AG08395 (cell line): Measurements from ENCODE around the gene MGARP.
"Not testable (repeated sequence)": the region's sequence is repeated elsewhere in the genome, so short reads cannot be mapped to it uniquely, and the experiment has no call there.

ENCODE experiments used
- DNase-seq: peaks from one replicate; pipeline ENCODE4 v3.0.0; 2012; ENCODE audit warnings: mixed read lengths, low spot score

MGARP gene

DNA sequence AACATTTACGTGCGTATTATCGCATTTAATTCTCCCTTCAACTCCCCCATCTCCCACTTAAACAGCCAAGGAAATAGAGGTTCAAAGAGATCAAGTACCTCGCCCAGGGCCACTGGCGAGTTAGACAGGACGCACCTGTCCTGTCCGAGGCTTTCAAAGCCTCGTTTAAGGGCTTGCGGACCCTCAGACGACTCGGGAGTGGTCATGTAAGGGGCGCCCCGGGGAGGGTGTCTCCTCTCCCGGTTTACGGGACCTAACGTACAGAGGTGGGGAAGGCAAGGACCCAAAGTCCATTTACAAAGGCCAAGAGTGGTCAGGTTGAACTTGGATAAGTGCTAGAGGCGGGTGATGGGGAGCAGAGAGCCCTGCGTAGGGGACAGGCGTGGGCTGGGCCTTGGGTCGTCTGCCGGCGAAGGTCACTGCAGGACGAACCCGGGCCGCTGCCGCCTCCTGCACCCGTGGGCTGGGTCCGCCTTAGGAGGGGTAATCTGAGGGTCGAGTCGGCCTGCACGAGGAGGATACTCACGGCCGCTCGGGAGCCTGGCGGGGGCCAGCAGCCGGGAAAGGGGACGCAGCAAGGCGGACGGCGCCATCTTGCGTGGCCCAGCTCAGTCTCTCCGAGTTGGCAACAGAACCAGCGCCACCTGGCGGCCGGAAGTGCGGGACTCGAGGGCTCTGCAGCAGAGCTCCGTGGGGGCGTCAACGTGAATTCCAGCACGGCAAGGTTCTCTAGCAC, 15.3 kb upstream of the MGARP start:
- peak; percentile 86 for DNase-seq

GRCh38 chr4:139286186-139286698, 6.2 kb upstream of the MGARP start:
- no peak for DNase-seq

GRCh38 chr4:139282721-139283075, 2.7 kb upstream of the MGARP start:
- no peak for DNase-seq

GRCh38 chr4:139282065-139282720, 2.2 kb upstream of the MGARP start:
- peak; percentile 19 for DNase-seq

GRCh38 chr4:139278912-139279759, 889 bp downstream of the MGARP start:
- no peak for DNase-seq

GRCh38 chr4:139278485-139278884, 1.5 kb downstream of the MGARP start:
- DNase-seq, result no peak

GRCh38 chr4:139275281-139275735, 4.7 kb downstream of the MGARP start:
- no peak for DNase-seq

GRCh38 chr4:139274790-139275189, 5.2 kb downstream of the MGARP start:
- DNase-seq, result no peak

DNA sequence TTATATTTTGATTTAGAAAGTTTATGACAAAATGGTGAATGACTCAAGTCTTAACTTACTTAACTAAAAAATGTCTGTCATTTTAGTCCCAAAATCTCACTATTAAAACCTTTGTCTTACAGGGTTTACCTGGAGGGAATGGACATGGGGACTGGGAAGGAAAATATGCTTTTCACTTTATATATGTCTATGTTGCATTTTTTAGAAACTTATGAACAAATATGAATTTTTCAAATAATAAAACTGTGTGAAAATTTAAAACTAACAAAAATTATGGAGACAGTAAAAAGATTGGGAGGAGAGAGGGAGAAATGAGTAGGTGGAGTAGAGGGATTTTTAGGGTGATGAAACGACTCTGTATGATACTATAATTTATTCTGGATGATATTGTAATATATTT, 6.2 kb downstream of the MGARP start:
- no peak for DNase-seq

- DNase-seq, result no peak
Observed at GRCh38 chr4:139267301-139267700, 12.7 kb downstream of the MGARP start.

DNA sequence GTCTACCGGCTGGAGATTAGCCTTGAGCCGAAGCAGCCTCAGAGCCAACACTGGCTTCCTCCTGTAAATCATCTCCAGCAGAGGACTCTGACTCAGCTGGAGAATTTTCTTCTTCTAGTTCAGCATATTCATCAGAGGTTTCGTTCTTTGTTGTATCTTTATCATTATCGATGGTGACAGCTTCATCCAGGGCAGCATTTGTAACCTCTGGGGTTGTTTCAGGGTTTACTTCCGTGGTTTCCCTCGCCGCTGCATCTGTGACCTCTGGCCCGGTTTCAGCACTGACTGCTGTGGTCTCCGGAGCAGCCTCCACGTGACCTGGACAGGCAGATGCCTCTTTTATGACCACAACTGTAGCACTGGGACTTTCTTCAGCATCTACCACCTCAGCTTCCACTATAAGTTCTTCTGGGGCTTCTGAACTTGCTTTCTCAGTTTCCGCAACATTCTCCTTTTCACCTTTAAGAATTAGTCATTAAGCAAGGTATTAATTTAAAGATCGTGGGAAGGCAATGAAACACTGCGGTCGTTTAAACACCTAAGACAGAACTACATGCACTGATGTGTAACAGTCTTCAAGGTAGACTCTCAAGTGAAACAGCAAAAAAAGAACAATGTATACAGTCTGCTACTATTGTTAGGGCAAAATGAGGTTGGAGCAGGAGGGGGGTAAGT, 13.3 kb downstream of the MGARP start:
- DNase-seq, result peak; percentile 79

- no peak for DNase-seq
Observed at GRCh38 chr4:139266208-139266582, 13.8 kb downstream of the MGARP start.

DNA sequence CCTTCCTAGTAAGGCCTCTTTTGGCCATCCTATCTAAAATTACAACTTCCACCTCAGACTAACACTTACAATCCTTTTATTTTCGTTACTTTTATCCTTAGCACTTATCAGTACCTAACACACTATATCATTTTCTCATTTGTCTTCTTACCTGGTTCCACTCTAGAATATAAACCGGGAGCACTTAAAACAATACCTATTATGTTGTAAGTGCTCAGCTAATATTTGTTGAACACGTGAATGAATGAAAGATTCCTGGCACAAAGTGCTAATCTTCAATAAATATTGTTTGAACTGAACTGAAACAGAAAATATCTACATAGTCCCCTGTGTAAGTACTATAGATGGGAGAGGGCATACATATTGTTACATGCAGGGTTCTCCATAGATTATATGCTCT, 14.4 kb downstream of the MGARP start:
- no peak for DNase-seq

DNA sequence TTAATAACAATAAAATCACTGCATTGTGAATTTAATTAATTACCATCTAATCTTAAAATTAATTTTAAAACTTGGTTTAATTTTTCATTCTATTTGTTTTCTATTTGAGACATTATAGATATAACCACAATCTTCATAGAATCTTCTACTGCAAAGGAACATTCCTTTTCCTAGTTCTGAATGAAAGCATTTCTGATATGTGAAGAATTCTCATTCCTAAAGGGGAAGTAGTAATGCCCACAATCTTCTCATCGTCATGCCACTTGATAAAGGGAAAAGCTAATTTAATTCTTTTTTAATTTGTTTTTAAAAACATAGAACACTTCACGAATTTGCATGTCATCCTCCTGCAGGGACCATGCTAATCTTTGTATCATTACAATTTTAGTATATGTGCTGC, 23.7 kb downstream of the MGARP start:
- DNase-seq, result peak; percentile 26

DNA sequence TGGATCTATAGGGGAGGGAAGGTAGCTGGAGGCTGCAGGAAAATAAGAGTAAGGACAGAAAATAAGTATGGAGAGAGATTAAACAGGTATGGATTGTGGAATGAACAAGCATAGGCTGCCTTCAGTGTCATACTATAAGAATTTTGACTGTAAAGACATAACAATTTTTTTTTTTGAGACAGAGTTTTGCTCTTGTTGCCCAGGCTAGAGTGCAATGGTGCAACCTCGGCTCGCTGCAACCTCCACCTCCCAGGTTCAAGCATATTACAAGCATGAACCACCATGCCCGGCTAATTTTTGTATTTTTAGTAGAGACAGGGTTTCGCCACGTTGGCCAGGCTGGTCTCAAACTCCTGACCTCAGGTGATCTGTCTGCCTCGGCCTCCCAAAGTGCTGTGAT, 24.4 kb downstream of the MGARP start:
- not testable (repeated sequence) for DNase-seq

- DNase-seq, result no peak
Observed at GRCh38 chr4:139253713-139254112, 26.3 kb downstream of the MGARP start.

- no peak for DNase-seq
Observed at GRCh38 chr4:139253046-139253445, 27.0 kb downstream of the MGARP start.

GRCh38 chr4:139247700-139248238, 32.3 kb downstream of the MGARP start:
- no peak for DNase-seq

DNA sequence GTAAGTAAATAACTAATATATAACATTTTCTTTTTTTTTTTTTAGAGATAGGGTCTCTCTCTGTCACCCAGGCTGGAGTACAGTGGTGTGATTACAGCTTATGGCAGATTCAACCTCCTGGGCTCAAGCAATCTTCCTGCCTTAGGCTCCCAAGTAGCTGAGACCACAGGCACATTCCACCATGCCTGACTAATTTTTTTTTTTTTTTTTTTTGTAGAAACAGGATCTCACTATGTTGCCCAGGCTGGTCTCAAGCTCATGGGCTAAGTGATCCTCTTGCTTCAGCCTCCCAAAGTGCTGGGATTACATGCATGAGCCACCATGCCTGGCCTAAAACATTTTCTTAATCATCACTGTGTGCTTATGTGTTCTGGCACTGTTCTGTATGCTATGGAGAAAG, 32.8 kb downstream of the MGARP start:
- DNase-seq, result no peak

DNA sequence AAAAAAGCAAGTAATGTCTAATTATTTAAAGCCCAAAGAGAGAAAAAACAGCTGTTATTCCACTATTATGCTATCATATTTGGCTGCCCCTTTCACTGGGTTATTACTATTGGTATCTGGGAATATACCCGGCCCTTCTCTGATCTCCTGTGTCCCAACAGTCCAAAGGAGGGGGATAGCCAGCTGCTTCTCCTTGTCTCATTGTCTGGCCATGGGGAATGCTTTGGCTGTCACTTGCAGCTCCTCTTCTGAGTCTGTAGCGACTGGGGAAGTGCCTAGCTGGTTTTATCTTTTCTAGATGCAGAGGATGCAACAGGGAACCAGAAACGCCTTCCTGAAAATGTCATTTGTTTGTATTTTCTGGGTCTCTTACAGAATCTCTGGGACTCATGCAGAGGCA, 33.9 kb downstream of the MGARP start:
- no peak for DNase-seq

- peak; percentile 10 for DNase-seq
Observed at GRCh38 chr4:139245590-139245989, 34.4 kb downstream of the MGARP start.
